NCI-H1436 (cell line): Measurements from ENCODE around the gene MAGI2.
"Not testable (repeated sequence)": the region's sequence is repeated elsewhere in the genome, so short reads cannot be mapped to it uniquely, and the experiment has no call there.

Experiments
- DNase-seq: peaks from one replicate; lab custom pipeline; 2025; lab: John Stamatoyannopoulos, UW

The MAGI2 gene

DNA sequence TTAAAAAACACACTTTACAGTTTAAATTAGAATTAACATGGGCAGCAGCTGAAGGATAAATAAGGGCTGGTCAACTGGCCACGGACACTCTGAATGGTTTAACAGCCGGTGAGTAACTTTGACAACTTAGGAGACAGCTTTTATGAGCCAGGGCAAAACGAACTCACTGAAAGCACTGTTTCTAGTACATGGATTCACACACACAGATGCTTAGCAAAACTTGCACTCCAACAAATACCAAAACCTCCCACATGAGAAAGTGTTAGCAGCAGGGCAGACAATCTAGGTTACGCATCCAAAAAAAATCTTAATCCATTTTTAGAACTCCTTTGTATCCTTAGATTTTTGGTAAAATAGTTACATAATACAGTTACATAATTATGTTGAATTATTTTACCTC lies 1168.5 kb downstream of the MAGI2 start:
- no peak for DNase-seq

DNA sequence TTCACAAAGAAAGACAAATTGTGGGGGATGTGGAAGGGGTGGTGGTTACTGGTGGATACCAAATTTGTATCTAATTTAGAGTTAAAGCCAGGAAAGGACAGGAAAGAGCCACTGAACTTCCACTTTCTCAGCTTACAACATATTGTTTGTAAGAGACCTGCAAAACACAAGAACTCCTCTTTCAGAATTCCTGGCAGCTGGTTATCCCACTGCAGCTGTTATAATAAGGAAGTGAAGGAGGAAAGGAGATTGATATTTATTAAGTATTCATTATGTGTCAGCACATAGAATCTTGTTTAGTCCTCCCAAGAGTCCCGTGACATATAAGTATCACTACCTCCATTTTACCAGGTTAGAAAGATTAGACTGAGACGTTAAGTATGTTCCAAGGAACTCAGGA lies 1173.2 kb downstream of the MAGI2 start:
- no peak for DNase-seq

DNA sequence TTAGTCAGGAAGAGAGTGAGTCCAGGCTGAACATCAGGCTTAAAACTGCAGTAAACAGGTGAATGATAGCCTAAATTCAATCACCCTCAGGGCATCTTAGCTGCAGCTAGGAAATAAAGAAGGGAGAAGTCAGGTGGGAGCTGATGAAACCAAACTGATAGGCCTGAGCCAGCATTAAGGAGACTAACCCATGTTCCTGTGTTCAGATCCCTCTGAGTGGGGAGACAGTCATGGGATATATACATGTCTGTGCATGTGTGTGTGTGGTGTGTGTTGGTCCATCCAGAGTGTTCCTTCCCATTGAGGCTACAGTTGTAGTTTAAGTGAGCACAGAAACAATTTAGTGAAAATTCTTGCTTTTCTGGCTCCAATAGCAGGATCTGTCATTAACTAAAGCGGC lies 1174.0 kb downstream of the MAGI2 start:
- DNase-seq: no peak

DNA sequence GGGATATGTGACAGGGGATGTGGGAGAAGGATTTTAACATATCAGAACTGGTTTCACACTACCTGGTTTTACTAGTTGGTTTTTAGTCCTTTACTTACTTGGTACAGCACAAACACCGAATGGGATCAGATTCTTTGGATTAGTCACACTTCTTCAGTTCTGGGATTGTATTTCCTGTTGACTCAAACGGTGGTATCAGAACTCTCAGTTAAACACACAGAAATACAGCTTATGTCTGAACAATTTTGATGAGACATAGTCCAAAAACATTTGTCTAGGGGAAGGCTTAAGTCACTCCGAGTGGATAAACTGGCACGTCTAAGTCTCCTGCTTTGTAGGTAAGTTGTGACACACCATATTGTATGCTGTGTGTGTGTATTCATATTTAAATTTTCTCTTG lies 1174.4 kb downstream of the MAGI2 start:
- DNase-seq: no peak

DNA sequence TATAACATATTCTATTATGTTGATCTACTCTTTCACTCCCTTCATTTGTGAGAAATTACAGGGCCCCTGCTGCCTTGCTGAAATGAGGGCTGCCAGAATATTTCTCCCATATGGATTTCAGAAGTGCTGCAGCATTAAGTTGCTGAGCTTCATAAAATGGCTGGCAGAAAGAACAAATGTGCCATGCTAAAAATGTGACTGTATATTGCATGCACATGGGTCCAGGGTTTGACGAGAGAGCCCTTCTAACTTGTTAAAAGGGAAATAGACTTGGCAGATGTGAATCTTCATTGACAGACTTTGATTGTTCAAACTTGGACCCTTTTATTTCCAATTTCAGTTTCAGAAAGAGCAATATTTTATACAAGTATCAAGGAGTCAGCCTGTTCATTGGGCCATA lies 1186.3 kb downstream of the MAGI2 start:
- no peak for DNase-seq

DNA sequence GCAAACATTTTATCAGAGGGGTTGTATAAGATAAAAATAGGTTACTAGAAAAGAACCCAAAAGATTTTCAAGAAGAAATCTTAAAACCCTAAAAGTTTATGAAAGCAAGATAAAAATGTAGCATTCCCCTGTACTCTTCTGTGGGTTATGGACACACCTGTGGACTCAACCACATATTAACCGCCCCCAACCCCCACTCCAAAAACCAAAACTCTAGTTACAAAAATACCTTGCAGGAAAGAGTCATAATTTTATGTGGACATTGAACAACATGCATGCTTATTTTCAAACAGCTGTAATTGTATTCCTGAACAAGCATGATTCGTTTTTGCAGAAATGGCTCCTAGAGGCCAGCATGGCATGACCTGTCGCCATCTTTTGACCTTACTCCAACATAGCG lies 1188.0 kb downstream of the MAGI2 start:
- DNase-seq: no peak

DNA sequence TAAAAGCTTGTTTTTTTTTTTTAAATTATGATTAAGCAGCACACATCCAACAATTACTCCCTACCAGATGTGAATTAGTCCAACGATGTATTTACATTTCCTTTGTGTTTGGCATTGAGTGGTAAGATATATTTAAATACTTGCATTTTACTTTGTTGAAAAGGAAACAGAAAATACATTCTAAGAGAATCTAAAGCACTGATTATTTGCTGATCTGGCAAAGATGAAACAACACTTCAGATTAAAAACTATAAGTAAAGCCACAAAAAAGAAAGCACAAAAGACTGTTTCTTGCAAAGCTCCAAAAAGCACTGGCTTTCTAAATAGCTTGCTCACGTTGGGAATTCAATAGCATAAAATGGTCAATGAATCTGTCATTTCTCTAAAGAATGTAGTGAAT lies 1188.4 kb downstream of the MAGI2 start:
- no peak for DNase-seq

DNA sequence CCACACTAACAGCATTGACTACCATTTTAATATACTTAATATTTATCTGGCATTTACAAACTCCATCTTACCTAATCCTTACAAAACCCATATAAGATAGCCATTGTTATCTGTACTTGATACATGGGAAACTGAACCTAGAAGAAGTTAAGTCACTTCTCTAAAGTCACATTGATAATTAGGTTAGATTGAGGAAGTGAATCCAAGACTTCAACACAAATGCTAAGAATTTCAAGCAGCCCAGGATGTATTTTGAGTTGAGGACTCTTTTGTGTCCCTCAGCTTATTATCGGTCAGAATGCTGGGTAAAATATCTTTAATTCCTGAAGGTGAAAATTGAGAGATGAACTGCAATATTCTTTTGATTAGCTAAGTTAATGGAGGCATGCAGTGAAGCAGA lies 1189.4 kb downstream of the MAGI2 start:
- no peak for DNase-seq

DNA sequence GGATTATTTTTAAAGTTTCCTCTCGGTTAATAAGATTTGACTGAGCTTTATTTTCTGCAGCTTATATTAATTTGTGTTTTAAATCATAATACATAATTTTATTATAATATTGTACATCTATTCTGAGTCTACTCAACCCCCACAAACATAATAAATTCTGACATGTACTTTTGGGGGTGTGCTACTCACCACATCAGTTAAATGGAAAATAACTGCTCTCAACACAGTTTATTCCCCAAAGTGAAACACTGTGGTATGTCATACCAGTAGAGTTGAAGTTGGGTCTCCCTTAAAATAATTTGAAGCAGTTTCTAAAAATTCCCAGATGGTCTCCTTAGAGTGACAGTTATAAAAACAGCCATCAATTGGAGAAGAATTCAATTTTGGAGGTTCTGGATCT lies 1191.7 kb downstream of the MAGI2 start:
- DNase-seq: no peak

DNA sequence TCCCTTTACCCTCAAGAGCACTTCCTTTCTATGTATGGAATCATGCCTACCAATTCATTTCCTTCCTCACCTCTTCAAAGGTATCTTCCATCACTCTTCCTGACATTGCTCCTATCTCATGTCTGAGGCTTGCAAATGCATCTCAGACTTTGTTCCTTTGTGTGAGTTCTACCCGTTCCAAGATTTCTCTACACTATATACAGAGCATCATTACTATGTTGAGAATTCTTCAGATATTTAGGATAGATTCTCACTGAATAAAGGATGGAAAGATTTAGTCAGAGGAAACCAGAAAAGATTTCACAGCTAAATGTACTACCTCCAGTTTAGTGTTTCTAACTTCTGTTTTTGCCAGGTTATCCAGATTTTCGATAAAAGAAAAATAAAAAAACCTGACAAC lies 1192.2 kb downstream of the MAGI2 start:
- DNase-seq: no peak

DNA sequence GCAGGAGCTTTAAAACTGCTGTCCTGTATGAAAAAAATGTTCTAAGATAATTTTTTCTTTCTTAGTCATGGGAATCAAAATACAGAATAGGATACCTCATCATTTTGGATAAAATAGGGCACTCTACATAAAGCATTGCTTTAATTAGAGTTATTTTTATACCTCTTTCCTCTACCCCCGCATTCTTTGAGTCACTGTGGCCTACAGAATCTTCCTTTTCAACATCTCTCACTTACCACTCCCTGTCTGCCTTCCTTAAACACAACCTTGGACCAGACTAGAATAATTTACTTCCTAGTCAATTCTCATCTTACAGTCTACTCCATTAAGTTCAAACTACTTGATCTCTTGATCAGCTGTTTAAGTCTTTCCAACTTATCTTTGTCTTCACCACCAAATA lies 1192.6 kb downstream of the MAGI2 start:
- no peak for DNase-seq

DNA sequence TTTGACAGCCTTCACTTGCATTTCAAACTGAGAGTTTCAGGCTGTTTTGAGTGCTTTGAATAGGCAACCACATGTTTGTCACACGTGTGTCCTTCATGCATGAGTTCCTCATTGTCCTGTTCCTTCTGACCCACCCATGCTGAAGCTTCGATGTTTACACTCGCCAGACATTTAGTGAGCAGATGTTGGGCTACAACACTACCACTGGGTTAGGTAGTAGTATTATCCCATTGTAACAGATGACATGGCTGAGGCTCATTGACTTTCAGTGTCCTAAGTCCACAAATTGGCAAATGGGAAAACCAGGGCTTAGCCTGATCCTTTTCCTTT lies 1198.8 kb downstream of the MAGI2 start:
- no peak for DNase-seq

DNA sequence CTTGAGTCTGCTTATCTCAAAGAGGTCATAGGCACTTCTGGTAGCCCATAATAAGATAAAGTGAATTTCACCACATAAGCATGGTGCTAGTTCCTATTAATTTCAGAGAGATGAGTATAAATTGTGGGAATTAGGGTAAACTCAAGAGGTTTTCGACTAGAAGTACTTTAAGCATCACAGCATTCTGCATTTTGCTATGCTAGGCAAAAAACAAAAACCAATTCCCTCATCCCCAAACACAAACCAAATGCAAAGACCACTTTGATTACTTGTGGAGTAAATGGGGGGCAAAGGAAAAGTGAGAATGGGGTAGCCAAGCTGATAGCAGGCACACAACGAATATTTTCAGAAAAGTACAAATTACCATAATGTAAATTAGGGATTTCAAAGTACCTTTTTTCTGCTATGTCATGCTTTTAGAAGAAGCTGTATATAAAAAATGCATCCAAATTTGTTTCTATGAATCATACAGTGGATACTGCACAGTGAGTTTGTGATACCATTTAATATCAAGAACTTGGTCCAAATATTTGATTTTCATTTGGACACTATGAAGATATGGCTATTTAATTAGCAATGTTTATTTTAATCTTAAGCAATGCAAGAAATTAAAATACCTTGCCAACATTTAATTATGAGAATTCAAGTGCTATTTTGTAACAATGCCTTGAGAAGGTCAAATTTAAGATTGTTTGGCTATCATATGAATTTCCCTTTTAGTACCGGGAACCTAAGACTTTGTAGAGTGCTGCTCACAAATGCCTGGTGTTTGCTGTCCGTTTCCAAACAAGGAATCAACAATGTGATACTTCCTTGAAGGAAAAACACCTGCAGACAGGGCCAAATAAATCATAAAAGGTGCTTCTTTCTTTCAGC lies 1199.4 kb downstream of the MAGI2 start:
- no peak for DNase-seq

DNA sequence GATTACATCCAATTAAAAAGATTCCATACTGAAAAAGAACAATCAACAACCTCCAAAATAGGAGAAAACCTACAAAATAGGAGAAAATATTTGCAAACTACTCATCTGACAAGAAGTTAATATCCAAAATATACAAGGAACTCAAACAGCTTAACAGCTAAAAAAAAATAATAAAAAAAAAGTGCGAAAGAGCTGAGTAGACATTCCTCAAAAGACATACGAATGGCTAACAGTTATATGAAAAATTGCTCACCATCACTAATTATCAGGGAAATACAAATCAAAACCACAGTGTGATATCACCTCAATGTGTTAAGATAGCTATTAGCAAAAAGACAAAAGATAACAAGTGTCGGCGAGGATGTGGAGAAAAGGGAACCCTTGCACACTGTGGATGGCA lies 1204.6 kb downstream of the MAGI2 start:
- DNase-seq: no peak

DNA sequence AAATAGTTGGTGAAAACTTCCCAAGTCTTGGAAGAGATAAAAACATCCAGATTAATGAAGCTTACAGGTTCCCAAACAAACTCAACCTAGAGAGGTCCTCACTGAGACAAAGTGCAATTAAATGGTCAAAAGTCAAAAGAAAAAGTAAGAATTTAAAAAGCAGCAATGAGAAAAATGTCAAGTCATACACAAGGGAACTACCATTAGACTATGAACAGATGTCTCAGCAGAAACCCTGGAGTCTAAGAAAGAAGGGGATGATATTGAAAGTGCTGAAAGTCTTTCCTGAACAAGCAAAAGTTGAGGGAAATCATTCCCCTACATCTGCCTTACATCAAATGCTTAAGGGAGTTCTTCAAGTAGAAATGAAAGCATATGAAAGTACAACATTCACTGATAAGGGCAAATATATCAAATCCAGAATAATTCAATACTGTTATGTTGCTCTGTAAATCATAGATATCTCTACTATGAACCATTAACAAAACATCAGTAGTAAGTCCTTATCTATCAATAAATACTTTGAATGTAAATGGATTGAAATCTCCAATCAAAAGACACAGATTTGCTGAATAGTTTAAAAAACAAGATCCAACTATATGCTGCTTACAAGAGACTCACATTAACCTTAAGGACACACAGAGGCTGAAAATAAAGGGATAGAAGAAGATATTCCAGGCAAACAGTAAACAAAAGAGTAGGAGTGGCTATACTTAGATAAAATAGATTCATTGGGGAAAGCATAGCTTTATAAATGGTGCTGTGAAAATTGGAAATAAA lies 1205.4 kb downstream of the MAGI2 start:
- DNase-seq: no peak

DNA sequence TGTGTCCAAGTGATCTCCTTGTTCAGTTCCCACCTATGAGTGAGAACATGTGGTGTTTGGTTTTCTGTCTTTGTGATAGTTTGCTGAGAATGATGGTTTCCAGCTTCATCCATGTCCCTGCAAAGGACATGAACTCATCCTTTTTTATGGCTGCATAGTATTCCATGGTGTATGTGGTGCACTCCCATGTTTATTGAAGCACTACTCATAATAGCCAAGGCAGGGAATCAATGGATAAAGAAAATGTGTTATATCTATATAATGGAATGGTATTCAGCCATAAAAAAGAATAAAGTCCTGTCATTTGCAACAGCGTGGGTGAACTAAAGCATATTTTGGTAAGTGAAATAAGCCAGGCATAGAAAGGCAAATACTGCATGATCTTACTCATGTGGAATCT lies 1213.3 kb downstream of the MAGI2 start:
- DNase-seq: not testable (repeated sequence)

DNA sequence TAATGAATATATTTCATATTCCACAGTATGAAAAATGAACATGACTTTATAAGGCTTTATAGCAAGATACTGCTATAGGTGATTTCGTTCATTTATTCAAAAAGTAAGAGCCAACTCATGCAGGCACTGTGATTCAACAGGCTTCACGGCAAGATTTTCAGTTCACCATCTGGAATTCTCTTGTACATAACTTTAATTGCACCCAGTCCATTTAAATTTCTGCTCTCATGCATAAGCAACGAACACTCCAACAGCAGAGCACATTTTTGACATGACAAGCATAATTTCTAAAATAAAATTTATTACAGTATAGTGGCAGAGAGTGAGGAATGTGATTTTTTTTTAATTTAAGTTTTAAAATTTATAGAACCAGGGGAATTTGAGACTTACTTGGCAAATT lies 1218.8 kb downstream of the MAGI2 start:
- no peak for DNase-seq

DNA sequence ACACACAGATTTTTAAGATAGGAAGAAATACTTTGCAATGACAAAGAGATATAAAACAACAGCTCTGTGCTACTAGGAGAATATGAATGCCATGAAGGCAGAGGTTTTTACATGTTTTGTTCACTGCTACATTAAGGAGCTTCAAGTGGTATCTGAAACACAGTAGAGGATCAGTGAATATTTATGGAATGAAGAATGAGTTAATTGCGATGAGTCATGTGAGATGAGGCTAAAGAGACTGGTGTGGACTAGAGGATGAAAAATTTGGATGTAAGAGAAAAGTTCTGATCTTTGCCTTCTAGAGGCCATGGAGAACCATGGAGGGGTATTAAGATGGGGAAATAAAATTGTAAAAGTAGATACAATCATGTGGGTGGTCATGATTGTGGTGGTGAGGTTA lies 1220.7 kb downstream of the MAGI2 start:
- DNase-seq: no peak

DNA sequence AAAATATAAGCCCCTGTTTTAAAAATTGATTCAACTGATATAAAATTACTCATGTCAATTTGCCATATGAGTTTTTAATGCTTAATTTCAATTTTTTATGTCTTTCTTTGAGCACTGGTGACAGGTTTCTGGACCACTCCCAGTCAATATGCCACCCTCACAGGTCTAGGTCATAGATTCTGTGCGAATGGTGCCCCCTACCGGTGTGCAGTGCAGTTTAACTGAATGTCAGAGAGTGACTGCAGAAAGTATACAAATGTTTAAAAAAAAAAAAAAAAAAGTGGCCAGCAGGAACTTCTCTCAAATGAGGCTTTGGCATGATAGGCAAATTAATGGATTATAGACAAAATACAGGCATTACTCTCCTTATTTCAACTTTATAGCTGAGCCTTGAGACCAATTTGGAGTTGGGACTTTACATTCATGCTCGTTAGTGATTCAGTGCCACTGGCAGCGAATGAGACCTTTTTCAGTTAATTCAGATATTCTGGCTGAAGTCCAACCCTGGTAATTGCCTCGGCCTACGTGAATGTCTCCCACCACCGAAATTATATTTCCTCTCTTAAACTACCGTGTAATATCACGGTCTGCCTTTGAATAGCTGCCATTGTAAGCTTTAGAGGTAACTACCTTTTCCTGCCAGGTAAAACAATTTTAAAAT lies 1227.3 kb downstream of the MAGI2 start:
- peak; percentile 55 for DNase-seq

DNA sequence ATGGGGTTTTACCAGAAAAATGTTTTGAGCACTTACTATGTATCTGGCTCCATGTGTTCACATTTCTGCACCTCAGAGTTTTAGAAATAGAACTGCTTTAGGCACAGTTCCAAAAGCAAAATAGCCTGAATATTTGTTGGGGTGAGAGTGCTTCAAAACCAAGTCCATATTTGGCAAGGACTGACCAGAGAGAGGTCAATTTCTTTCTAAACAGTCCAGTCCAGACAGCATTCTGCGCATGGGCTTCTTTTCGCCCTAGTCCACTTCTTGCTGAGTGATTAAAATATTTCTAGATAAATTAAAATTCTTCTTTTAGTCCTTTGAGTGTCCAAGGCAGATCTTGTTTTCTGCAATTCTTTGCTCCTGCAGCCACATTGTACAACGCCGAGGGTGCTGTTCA lies 1227.9 kb downstream of the MAGI2 start:
- DNase-seq: no peak

DNA sequence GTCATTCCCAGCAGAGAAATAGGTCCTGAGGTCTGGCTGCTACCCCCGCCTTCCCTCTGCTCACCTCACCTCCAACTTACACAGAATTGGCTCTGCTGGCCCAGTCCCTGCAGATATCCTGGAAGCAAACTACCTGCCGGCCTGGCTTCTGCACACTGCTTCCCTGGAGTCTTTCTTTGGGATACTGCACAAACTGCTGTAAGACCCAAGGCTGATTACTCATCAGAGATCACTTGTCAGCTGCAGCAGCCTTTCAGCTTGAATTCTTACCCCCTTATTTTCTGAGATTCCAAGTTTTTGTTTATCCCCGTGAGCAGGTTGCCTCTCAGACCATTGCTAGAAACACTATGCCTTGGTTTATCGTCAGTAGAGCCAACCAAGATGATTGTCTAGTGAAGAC lies 1228.5 kb downstream of the MAGI2 start:
- no peak for DNase-seq

DNA sequence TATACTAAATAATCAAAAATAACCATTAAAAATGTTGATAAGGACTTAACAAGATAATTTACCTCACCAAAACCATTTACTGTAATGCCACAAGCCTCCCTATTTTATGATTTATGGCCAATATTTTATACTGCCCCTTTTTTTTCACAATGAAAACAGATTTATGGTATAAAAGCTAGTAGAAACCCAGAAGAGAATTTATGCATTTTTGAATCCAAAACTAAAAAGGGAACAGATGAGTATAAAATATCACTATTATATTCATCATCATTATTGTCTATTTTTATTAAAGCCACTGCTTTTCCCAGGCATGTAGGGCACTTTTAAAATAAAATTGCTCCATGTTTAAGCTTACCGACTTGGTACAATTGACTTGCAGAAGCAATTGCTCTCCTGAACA lies 1229.9 kb downstream of the MAGI2 start:
- no peak for DNase-seq
